Endothelial cell of umbilical vein (primary cell): ENCODE measurements around the gene SYT8. TPM values are rescaled to one million over a fixed set of nuclear protein-coding genes. Genes with fewer than 3 reads are reported as not detected.

ENCODE experiments used
- BruUV-seq: library from RNA; stranded (reverse); fragments of 400-500 nt; replicated peaks from 2 replicates; lab custom pipeline; 2021; lab: Mats Ljungman, UMichigan
- CTCF ChIA-PET: fragments of 300-600, 350-600 bp; sonication (Branson Sonifier 250); formaldehyde crosslinking; loops from one replicate; lab custom pipeline; 2021; ENCODE audit warnings: antibody characterized with exemption, inconsistent platforms; lab: Charles Lee
- POLR2A ChIA-PET: fragments of 300-600, 350-600 bp; sonication (Branson Sonifier 250); formaldehyde crosslinking; loops from one replicate; lab custom pipeline; 2021; ENCODE audit warnings: antibody characterized with exemption, inconsistent platforms; lab: Charles Lee
- DNase-seq: peaks from one replicate; pipeline ENCODE4 v3.0.0-alpha.2; 2011; ENCODE audit warnings: low read depth, low spot score
- FAIRE-seq: peaks from 2 replicates; lab custom pipeline; 2011; peaks lifted over from hg19 to GRCh38; lab: Jason Lieb, UNC
- H2AFZ ChIP-seq: 2 replicates; pipeline ENCODE4 v1.6.0; 2012; ENCODE audit warnings: low read depth, low read length, control low read depth, inconsistent platforms
- H3K27ac ChIP-seq: 2 replicates; pipeline ENCODE4 v1.5.1; 2011; ENCODE audit warnings: low read depth, mild to moderate bottlenecking, control low read depth, low read length, moderate library complexity; ENCODE audit not compliant: insufficient read depth
- H3K27me3 ChIP-seq, 2 experiments: 2 replicates each; pipeline versions ENCODE4 v1.6.0 to v1.6.1; 2011; ENCODE audit warnings: low read length in 2 of 2, mixed read lengths in 1 of 2; ENCODE audit not compliant: control insufficient read depth in 2 of 2, insufficient read depth in 2 of 2
- H3K36me3 ChIP-seq, 2 experiments: 2 replicates in 1 of 2; 3 replicates in 1 of 2; pipeline ENCODE4 v1.5.1; 2011; ENCODE audit warnings: low read length in 2 of 2, mild to moderate bottlenecking in 1 of 2, moderate library complexity in 1 of 2; ENCODE audit not compliant: control insufficient read depth in 2 of 2, insufficient read depth in 2 of 2; ENCODE audit errors: extremely low read depth in 1 of 2
- H3K4me1 ChIP-seq: 3 replicates; pipeline ENCODE4 v1.5.1; 2011; ENCODE audit warnings: mild to moderate bottlenecking, low read length; ENCODE audit not compliant: control insufficient read depth, insufficient read depth; ENCODE audit errors: extremely low read depth
- H3K4me2 ChIP-seq: 2 replicates; pipeline ENCODE4 v1.6.1; 2011; ENCODE audit warnings: low read length, control low read depth, mixed read lengths; ENCODE audit not compliant: insufficient read depth
- H3K4me3 ChIP-seq, 3 experiments: fragments of 200-600 bp in 1 of 3; sonication (generic), shearing (Covaris generic) in 1 of 3; replicated peaks in 1 of 3; 2 replicates each; pipeline ENCODE4 v1.5.1; 2011 to 2016; ENCODE audit warnings: control low read depth in 3 of 3, low read length in 3 of 3, mild to moderate bottlenecking in 2 of 3, inconsistent platforms in 1 of 3, low read depth in 1 of 3, moderate library complexity in 1 of 3; ENCODE audit not compliant: insufficient read depth in 1 of 3
- H3K79me2 ChIP-seq: 2 replicates; pipeline ENCODE4 v1.6.0; 2012; ENCODE audit warnings: low read length, inconsistent platforms; ENCODE audit not compliant: control insufficient read depth, insufficient read depth
- H3K9ac ChIP-seq: replicated peaks from 2 replicates; pipeline ENCODE3; 2011; ENCODE audit warnings: low read length, control low read depth; ENCODE audit not compliant: insufficient read depth; ENCODE audit errors: extremely low read depth
- H3K9me1 ChIP-seq: replicated peaks from 3 replicates; pipeline ENCODE4 v1.6.0; 2011; ENCODE audit warnings: mild to moderate bottlenecking, low read length; ENCODE audit not compliant: control insufficient read depth, insufficient read depth; ENCODE audit errors: extremely low read depth
- H3K9me3 ChIP-seq: replicated peaks from 2 replicates; pipeline ENCODE4 v1.5.1; 2012; ENCODE audit warnings: low read length, inconsistent platforms; ENCODE audit not compliant: control insufficient read depth, insufficient read depth
- H4K20me1 ChIP-seq: replicated peaks from 2 replicates; pipeline ENCODE3; 2011; ENCODE audit warnings: mild to moderate bottlenecking, low read length; ENCODE audit not compliant: control insufficient read depth, insufficient read depth; ENCODE audit errors: extremely low read depth
- CTCF ChIP-seq, 2 donors: IDR thresholded peaks; 1 replicate in 1 of 2; 2 replicates in 1 of 2; pipeline ENCODE4 v1.5.1; 2011; ENCODE audit warnings: low read length in 2 of 2, mild to moderate bottlenecking in 2 of 2, moderate library complexity in 2 of 2, control low read depth in 1 of 2, inconsistent platforms in 1 of 2, low read depth in 1 of 2; ENCODE audit not compliant: insufficient read depth in 1 of 2; ENCODE audit errors: extremely low read depth in 1 of 2
- EZH2 ChIP-seq: IDR thresholded peaks from 2 replicates; pipeline ENCODE4 v1.6.1; 2012; ENCODE audit warnings: borderline replicate concordance, low read depth, mild to moderate bottlenecking, moderate library complexity, low read length, inconsistent platforms; ENCODE audit not compliant: severe bottlenecking
- FOS ChIP-seq: IDR thresholded peaks from 2 replicates; pipeline ENCODE4 v1.6.1; 2011; ENCODE audit warnings: mild to moderate bottlenecking, low read length, moderate library complexity, borderline replicate concordance; ENCODE audit not compliant: insufficient read depth
- GATA2 ChIP-seq: IDR thresholded peaks from 2 replicates; pipeline ENCODE4 v1.7.0; 2011; ENCODE audit warnings: low read depth, mild to moderate bottlenecking, moderate library complexity, mixed read lengths, low read length; ENCODE audit not compliant: insufficient read length, insufficient read depth
- JUN ChIP-seq: IDR thresholded peaks from 2 replicates; pipeline ENCODE4 v1.6.1; 2011; ENCODE audit warnings: borderline replicate concordance, low read depth; ENCODE audit not compliant: insufficient read length, insufficient read depth
- MAX ChIP-seq: IDR thresholded peaks from 2 replicates; pipeline ENCODE4 v1.6.1; 2011; ENCODE audit not compliant: insufficient read depth, insufficient read length
- MYC ChIP-seq: IDR thresholded peaks from one replicate; pipeline ENCODE4 v1.6.1; 2011; ENCODE audit warnings: mild to moderate bottlenecking, low read depth, low read length
- POLR2A ChIP-seq: IDR thresholded peaks from 2 replicates; pipeline ENCODE4 v1.6.1; 2012; ENCODE audit warnings: low read depth, mild to moderate bottlenecking, control low read depth, low read length
- POLR2AphosphoS5 ChIP-seq: IDR thresholded peaks from 2 replicates; pipeline ENCODE4 v1.6.1; 2012; ENCODE audit warnings: low read depth, mild to moderate bottlenecking, control low read depth, low read length, moderate library complexity; ENCODE audit not compliant: insufficient read depth
- dilution Hi-C: fragments of 300-500 bp; cut with MboI; formaldehyde crosslinking; loops from one replicate; pipeline ENCODE4 v1.15.0; 2019; ENCODE audit warnings: low sequenced_read_pairs; ENCODE audit not compliant: extremely low pct_ligation_motif_present
- intact Hi-C: fragments of 100-400 bp; cut with micrococcal nuclease; formaldehyde crosslinking; loops from one replicate; pipeline ENCODE4 v1.10.0; 2022
- polyA plus RNA-seq, 4 experiments: library from polyadenylated mRNA; depleted of rRNA in 3 of 4; stranded (reverse) in 3 of 4; unstranded in 1 of 4; fragments of >200 nt; gene quantifications; 2 replicates each; pipeline versions ENCODE4 v1.2.1 to v1.2.3, GENCODE V29; 2011 to 2012; ENCODE audit warnings: missing spikeins in 1 of 4
- total RNA-seq: library from RNA; stranded (reverse); gene quantifications from 2 replicates; pipeline ENCODE4 v1.2.3, GENCODE V29; 2021

Gene SYT8
- total and polyA plus RNA-seq, 2 donors (not counting 3 experiments of a cell fraction or from before 2014, with no cell fraction given) = not detected

GRCh38 chr11:1853376-1854131 lies 18.8 kb downstream of the SYT8 start:
- H3K9ac ChIP-seq = no peak overlapping the region
- H3K9me1 ChIP-seq = no peaks in the 10 kb centered on the region
- H3K36me3 ChIP-seq = no peaks in the 10 kb centered on the region
- H3K4me1 ChIP-seq = no peaks in the 10 kb centered on the region
- no peak overlapping the region for H3K4me3 ChIP-seq
- no TSS peak for BruUV-seq
- FAIRE-seq (no peak), DNase-seq (no peak)
- ChIA-PET POLR2A (no interaction called here), CTCF (interaction anchor here (0.9 to 1.1 kb wide), 2 partner anchors 29 kb away, joined by 3 read pairs; no protein-coding TSS in a partner anchor)
- no peak overlapping the region for H3K4me2 ChIP-seq
- no peaks in the 10 kb centered on the region for H3K27me3 ChIP-seq
- dilution Hi-C loops = no loop called here
- H3K27ac ChIP-seq = no peak overlapping the region
- H3K9me3 ChIP-seq = no peaks in the 10 kb centered on the region
- TF ChIP-seq POLR2AphosphoS5 (no peak), MAX (no peak), POLR2A (no peak), MYC (no peak), FOS (no peak), GATA2 (no peak), CTCF (IDR thresholded peaks at IDR 0.05; ENCODE audit: extremely low read depth in 1 of 2, insufficient read depth in 1 of 2, low read depth in 1 of 2, low read length in 2 of 2) (no peak), JUN (no peak), EZH2 (no peak)
- H4K20me1 ChIP-seq = no peaks in the 10 kb centered on the region
- no peak overlapping the region for H2AFZ ChIP-seq
- intact Hi-C loops = no loop called here
- no peaks in the 10 kb centered on the region for H3K79me2 ChIP-seq
